Lower leg skin (tissue), 3 donors: Measurements from ENCODE around the gene IFFO2.

Source experiments
- CTCF ChIP-seq, 3 donors: fragments of 450-650 bp; IDR thresholded peaks; one replicate each; pipeline ENCODE4 v1.5.1; 2016; ENCODE audit warnings: antibody characterized with exemption in 3 of 3, mild to moderate bottlenecking in 3 of 3, moderate library complexity in 2 of 3
- POLR2A ChIP-seq, 2 donors: fragments of 450-650 bp; IDR thresholded peaks; one replicate each; pipeline ENCODE4 v1.6.1; 2016 to 2017; ENCODE audit warnings: antibody characterized with exemption in 2 of 2, mild to moderate bottlenecking in 1 of 2, moderate library complexity in 1 of 2

- TF ChIP-seq CTCF (IDR thresholded peaks at IDR 0.05) (no peak), POLR2A (IDR thresholded peaks at IDR 0.05) (no peak)
Measured at GRCh38 chr1:18962121-18962721, 5.7 kb upstream of the IFFO2 start.
